HG03565 (cell line): Measurements from ENCODE around the gene RBM46.
"Not testable (repeated sequence)": the region's sequence is repeated elsewhere in the genome, so short reads cannot be mapped to it uniquely, and the experiment has no call there.

ENCODE experiments used
- ATAC-seq: cut with Tn5 transposase; IDR thresholded peaks from one replicate; pipeline ENCODE4 v1.9.1; 2021; ENCODE audit warnings: mild to moderate bottlenecking, moderate library complexity; ENCODE audit not compliant: unreplicated experiment

RBM46 gene

GRCh38 chr4:154836513-154836912, 55.4 kb downstream of the RBM46 start:
- no peak for ATAC-seq

DNA sequence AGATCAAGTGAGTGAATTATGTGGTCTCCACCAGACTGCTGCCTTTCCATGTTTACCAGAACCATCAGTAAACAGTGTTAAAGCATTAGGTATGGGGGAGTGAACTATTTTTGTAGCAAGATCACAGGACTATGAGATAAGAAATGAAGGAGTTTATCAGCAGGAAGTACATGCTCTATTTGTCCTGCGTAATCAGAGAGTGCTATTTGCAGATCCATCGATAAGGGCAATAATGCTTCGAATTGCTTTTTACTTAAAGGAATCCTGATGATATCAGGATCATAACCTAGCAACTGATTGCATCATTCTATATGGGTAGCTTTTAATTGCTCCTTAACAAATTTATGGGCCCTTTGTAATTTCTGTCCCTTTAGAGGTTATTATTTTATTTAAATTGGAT, 57.1 kb downstream of the RBM46 start:
- no peak for ATAC-seq

DNA sequence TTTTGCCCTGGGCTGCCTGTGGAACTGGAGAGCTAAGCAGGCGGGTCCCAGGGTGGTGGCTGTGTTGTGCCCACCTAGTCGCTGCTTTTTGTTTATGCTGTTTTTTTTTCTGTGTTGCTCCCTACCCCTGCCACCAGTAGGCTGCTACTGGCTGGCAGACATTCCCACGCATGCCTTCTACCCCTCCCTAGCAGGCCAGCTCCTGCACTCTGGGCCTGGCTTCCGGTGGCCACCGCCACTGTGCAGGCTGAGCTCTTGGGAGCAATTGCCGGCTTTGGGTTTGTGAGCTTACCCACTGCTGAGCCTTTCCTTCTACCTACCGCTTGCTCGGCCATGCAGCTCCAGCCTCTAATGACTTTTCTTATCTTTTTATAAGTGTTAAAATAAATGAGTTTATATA, 57.6 kb downstream of the RBM46 start:
- no peak for ATAC-seq

GRCh38 chr4:154854362-154854761, 73.3 kb downstream of the RBM46 start:
- no peak for ATAC-seq

- ATAC-seq: no peak
Measured at GRCh38 chr4:154858166-154858565, 77.1 kb downstream of the RBM46 start.

DNA sequence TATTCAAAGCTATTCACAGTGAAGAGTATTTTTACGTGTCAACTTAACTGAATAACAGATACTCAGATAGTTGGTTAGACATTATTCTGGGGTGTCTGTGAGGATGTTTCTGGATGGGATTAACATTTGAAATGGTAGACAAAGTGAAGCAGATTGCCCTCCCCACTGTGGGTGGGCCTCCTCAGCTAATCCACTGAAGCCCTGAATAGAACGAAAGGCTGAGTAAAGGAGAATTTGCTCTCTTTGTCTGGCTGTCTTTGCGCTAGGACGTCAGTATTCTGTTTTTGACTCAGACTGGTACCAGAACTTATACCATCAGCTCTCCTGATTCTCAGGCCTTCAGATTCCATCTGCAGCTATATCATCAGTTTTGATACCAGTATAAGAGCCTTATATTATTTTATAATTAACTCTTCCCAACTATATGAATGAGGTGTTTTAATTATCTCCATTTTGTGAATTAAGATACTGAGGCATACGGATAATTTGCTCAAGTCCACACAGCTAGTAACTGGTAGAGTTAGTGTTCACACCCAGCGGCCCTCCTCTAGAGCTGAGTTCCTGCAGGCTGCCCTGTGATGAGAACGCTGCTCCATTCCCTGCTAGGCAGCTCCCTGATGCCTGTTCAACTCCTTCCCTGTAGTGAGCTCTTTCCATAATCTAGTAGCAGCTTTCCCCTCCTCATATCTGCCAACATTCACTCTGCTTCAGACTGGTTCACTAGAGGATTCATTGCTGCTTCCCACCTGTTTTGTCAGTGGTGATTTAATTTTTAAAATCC, 87.5 kb downstream of the RBM46 start:
- no peak for ATAC-seq

DNA sequence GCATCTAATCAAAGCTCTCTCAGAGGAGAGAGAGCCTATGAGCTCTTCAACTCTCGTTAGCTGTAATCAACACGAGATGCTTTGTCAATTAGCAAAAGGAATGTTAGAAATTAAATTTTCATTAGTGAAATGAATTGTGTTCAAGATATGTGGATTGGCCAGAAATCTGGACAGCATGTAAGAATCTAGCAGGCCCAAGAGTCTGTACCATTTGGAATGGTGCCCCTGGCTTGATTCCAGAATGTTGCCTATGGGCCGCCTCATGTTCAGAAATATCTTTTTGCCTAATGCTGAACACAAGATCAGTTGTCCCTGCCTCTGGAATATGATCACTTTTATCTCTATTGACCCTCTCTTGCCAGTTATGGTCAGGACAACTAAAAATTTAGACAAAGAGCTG, 88.2 kb downstream of the RBM46 start:
- no peak for ATAC-seq

DNA sequence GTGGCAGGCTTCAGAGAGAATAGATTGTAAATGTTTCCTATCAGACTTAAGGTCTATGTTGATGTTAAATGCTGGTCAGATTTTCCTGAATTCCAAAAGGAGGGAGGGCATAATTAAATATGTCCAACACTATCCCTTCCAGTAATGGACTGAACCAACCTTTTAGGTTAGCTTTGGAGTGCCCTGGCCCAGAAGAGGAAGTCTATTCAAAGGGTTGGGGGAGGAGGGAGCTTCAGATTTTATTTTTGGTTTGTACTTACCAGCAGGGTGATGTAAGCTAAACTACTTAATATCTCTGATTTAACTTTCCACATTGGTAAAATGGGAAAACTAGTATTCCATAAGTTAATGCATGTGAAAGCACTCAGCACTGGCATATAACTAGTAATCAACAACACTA, 91.1 kb downstream of the RBM46 start:
- ATAC-seq: no peak

- ATAC-seq: not testable (repeated sequence)
Measured at GRCh38 chr4:154874049-154874448, 93.0 kb downstream of the RBM46 start.

DNA sequence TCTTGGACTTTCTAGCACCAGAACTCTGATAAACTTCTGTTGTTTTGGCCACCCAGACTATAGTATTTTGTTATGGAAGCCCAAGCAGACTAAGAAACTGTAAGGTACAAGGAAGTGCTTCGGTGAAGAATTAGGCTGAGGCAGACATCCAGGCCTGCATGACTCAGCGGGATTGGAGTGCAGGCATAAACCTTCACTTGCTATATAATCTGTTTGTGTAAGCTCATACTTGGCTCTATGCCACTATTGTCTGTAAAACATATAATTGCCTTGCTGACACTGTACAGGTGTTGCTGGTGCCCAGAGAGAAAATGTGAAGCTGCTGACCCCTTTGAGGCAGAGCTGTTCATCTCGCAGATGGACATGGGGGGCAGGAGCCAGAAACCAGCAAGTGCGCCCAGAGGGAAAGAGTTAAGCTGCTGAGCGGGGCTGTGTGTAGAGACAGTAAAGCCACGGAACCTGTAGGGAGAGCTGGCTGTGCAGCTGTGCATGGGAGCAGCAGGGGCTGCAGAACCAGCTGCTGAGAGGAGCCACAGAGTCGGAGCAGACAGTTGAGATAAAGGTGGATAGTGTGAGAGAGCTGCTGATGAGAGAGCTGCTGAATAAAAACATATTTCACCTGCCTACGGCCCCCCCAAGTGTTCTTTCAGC, 96.2 kb downstream of the RBM46 start:
- ATAC-seq: no peak
